Activated T-helper 1 cell treated with Interleukin-2 at 50 U/mL for 16 hours (primary cell): ENCODE data around the gene INPP5A.
"Not testable (repeated sequence)": the region's sequence is repeated elsewhere in the genome, so short reads cannot be mapped to it uniquely, and the experiment has no call there.

Experiments
- DNase-seq: peaks from one replicate; pipeline ENCODE4 v3.0.0-alpha.2; 2020; ENCODE audit warnings: low read depth

INPP5A gene

DNA sequence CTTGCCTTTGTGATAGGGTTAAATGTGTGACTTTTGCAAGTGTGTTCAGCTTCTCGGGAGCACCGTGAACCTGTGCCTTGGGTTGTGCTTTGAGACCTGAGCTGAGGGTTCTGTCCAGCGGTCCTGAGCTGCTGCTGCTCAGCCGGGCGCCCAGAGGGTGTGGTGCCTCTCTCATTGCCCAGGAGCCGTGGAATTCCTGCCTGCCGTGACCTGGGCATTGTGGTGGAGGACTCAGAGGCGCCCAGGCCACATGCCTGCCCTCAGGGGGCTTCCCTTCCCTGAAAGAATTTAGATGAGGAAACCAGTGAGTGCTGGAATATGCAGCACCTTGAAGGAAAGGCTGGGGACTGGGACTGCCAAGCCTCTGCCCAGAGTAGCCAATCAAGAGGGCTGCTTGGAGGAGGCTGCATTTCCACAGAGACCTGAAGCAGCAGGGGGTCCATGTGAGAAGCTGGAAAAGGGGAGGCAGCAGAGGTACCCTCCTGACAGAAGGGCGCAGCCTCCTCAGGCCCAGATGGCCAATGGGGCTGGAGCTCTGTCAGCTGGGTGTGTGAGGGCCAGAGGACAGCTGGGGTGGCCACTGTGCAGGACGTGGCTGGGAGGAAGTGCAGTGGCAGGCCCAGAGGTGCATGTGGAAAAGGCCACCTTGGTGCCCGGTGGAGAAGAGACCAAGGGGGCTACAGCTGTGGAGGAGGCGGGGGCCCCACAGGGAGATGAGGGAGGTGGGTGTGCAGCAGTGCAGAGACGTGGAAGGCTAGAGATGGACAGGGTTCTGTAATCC lies 141.0 kb downstream of the INPP5A start:
- no peak for DNase-seq

DNA sequence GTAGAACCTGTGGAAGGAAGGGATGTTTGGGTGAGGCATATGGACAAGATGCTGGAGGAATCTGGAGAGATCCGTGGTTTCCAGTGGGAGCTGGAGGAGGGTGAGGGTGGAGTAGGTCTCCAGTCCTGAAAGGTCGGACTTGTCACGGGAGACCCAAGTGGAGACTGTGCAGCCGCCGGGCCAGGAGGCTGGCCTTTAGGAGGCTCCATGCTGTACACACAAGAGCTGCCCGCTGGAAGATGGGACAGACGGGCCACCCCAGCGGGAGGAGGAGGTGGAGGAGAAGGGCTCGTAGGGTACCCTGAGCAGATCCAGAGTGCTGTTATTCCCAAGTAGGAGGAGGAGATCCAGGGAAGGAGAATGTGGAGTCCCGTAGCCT lies 141.6 kb downstream of the INPP5A start:
- DNase-seq, result no peak

DNA sequence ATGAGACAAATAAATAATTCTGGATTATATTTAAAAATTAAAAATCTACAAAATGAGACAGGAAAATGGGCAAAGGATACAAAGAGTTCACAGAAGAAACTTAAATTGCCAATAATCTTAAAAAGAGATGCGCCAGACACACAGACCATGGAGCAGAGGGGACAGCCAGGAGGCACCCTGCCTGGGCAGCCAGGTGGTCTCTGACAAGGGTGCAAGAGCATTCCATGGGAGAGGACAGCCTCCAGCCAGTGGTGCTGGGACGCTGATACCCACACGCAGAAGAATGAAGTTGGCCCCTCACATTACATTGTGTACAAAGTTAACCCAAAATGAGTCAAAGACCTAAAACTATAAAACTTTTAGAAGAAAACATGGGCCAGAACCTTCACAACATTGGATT lies 142.1 kb downstream of the INPP5A start:
- no peak for DNase-seq

DNA sequence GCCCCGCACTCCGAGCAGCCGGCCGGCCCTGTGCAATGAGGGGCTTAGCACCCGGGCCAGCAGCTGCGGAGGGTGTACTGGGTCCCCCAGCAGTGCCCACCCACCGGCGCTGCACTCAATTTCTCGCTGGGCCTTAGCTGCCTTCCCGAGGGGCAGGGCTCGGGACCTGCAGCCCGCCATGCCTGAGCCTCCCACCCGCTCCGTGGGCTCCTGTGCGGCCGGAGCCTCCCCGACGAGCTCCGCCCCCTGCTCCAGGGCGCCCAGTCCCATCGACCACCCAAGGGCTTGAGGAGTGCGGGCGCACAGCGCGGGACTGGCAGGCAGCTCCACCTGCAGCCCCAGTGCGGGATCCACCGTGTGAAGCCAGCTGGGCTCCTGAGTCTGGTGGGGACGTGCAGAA lies 143.2 kb downstream of the INPP5A start:
- not testable (repeated sequence) for DNase-seq

DNA sequence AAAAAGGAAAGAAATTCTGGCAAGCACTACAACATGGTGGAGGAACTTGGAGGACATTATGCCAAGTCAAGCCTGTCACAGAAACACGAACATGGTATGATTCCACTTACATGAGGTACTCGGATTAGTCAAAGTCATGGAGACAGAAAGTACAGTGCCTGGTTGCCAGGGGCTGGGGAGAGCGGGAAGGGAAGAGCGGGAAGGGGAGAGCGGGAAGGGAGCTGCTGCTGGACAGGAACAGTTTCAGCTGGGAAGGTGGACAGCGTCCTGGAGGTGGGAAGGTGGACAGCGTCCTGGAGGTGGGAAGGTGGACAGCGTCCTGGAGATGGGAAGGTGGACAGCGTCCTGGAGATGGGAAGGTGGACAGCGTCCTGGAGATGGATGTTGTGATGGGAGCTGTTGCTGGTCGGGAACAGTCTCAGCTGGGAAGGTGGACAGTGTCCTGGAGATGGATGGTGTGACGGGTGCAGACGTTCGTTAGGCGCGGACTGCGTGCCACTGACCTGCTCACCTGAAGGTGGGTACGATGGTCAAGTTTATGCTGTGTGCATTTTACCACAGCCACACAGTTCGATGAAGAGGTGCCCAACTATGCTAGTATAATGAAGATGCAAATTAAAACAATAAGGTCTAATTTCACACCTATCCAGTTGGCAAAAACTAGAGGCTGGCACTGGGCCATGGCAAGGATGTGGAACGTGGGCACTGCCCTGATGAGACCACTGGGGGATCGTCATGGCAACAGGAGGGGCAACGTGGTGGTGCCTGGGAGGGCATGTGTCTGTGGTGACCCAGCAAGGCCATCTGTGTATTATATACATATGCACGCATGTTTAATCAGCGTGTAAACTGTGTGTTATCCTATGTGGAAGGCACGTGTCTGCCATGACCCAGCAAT lies 144.5 kb downstream of the INPP5A start:
- no peak for DNase-seq

DNA sequence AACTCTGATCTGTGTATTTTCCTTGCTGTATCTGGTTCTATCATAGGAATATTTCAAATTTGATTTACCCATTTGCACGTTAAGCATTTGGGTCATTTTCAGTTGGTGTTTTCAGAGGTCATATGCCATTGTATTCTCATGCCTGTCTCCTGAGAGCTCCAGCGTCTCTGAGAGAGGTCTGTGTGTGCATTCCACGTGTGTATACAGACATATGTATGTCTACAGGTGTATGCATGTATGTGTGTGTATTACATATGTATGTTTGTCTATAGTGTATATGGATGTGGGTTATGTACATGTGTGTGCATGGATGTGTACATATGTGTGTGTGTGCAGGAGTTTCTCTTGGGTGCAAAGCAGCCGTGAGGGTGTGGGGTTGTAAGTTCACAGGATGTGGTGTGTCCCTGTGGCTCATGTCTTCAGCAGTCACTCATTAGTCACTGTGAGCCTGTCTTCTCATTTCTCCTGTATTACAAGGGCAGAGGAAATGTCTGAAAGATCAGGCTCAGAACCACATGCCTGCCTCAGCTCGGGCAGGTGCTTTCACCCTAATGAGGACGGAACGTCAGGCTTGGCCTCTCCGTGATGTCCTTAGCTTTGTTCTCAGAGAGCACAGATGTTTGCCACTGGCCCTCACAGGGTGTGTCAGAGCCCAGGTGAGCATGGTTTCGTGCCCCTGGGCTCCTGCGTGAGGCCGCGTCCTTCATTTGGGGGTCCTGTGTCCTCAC lies 146.7 kb downstream of the INPP5A start:
- no peak for DNase-seq

DNA sequence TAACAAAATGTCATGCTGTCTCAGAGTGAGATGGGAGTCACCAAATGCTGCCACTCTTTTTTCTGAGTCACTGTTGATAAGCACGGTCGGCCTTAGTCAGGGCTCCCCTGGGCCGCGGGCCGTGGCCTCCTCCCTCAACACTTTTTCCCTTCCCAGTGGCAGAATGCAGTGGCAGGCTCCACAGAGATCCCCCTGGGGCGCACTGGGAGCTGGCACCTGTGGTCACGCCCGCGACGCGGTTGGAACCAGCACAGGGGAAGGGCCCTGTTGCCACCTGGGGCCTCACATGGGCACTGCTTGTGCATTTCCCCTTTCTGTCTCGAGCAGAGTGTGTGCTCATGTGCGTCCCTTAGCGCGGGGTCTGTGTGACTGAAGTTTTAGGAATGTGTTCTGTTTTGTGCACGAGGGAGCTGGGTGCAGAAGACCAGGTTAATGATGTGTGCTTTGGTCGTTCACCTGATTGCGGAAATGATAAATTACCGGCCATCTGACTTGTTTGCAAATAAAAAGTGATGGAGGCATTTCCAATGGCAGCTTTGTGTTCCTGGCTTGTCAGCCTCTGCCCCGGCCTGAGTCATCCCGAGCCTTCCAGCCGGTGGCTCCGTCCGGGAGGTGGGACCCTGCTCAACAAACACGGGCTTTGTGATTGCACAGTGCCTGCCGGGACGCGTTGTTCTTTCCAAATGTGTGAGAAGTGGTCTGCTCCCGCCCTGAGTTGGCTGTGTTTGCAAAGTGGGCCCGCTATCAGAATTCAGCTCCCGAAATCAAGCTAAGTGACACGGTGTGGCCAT lies 147.7 kb downstream of the INPP5A start:
- DNase-seq, result no peak

DNA sequence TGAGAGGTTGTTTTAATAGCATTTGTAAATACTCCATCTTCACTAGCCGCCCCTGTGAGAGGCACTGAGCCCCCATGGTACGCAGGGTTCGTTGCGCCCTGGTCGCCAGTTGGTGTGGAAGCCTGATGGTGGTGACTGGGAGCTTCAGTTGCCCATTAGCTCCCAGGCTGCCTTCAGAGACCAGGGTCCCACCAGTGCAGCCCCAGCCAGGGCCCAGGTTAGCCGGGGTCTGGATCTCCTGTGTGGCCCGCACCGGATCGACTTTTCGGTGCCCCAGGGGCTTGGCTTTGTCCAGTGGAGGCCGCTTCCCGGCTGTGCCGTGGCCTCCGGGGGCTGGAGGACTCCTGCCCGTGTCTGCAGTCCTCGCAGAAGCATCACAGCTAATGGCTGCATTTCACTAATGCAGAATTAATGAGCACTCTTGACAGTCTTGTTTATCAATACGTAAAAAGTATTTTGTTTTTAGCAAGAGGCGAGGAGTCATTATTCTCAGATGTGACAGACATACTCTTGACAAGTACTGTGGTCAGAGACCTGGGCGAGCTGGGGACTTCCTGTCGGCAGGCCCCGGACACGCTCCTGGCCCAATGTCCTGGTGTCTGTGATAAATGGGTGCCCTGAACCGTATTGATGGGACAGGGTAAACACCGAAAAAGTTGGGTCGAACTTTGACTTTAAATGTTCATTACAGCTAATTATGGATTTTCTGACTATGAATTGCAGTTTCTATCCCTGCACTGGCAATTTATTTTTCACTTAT lies 148.5 kb downstream of the INPP5A start:
- DNase-seq, result no peak

DNA sequence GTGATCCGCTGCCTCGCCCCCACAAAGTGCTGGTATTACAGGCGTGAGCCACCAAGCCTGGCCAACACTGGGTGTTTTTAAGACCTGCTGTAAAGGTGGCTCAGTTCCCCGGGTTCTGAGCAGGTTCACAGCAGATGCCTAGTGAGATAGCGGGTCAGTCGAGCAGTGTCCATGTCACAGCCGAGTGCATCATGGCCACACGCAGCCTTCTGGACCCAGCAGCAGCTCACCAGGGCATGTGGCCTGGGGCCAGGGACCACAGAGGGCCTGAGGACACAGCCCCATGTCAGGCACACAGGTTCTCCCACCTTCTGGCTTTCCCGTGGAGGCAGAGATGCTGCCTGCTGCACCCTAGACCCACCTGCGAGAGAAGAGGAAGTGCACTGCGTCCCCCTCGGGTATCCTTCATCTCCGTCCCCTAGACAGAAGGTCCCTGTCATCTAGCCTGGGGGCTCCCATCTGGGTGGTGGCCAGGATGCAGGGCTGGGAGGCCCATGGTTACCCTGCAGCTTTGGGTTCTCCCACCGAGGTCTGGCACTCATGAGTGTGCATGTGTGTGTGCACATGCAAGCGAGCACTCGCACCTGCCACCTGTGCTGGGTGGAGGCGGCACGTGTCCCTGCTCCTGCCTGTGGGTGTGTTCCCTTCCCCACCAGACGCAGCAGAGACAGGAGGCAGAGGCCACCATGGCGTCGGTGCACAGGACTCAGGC lies 149.8 kb downstream of the INPP5A start:
- no peak for DNase-seq

DNA sequence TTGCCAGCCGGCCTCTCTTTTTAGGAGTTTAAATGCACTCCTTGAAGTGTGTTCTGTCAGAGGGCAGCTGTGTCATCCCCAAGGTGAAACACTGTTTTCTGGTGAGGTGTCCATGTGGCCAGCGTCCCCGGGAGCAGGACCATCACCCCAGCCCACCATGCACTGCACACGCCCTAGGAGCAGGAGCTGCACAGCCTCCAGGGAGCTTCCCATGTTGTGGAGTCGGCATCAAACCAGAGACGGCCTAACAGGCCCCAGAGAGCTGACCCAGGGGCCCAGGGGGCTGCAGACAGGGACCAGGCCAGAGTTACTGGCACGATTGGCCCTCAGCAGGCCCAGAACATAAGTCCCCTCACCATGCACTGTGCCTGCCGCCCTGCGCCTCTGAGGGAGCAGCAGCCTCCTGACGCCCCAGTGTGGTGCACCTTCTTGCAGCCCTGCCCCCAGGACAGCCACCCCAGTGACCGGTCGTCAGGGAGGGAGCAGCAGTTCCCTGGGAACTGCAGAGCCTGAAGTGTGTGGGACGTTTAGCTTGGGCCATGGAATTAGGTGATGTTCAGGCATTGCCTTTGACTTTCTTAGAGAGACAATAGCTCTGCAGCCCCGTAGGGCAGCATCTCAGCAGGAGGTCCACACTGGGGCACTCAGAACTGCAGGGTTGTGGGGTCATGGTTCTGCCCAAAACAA lies 150.4 kb downstream of the INPP5A start:
- DNase-seq, result no peak

DNA sequence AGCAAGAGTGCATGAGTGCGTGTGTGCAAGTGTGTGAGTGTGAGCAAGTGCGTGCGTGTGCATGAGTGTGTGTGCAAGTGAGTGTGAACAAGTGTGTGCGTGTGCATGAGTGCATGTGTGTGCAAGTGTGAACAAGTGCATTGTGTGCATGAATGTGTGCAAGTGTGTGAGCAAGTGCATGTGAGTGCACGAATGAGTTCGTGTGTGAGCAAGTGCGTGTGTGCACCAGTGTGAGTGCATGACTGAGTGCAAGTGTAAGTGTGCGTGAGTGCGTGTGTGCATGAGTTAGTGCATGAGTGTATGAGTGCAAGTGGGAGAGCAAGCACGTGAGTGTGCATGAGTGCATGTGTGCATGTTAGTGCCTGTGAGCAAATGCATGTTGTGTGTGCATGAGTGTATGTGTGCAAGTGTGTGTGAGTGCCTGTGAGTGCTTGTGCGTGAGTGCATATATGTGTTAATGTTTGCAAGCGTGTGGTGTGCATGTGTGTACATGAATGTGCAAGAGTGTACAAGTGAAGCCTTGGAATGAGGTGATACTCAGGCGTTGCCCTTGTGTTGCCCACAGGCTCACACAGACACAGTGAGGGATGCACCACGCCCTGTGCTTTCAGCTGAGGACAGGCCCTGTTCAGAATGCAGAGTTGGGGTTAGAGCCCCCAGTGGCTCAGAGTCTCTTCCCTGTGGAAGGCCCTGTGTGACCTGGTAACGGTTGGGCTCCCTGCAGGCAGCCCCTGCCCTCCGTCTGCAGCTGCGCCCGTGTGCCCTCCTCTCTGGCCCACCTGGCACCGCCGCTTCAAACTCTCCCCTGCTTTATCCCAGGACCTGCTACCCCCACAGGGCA lies 151.2 kb downstream of the INPP5A start:
- DNase-seq, result no peak

DNA sequence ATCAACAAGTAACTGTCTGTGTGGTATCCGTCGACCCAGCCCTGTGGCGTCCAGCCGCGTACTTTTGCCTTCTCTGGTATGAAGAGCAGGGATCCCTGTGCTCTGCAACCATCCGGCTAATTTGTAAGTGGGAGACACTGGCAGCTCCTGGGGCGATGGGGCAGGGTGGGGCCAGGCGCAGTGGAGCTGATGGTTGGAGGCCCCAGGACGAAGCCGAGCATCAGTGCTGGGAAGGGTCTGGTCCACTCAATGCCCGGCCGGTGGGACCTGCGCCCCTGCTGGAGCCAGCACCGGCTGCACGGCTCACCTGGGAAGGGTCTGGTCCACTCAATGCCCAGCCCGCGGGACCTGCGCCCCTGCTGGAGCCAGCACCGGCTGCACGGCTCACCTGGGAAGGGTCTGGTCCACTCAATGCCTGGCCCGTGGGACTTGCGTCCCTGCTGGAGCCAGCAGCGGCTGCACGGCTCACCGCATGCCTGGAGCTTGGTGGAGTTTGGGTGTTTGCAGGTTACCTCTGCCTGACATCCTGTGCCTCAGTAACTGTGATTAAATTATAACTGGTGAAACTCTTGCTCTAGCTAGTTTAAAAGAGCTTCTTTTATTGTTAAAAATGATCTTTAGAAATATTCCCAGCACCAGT lies 152.3 kb downstream of the INPP5A start:
- DNase-seq, result no peak

DNA sequence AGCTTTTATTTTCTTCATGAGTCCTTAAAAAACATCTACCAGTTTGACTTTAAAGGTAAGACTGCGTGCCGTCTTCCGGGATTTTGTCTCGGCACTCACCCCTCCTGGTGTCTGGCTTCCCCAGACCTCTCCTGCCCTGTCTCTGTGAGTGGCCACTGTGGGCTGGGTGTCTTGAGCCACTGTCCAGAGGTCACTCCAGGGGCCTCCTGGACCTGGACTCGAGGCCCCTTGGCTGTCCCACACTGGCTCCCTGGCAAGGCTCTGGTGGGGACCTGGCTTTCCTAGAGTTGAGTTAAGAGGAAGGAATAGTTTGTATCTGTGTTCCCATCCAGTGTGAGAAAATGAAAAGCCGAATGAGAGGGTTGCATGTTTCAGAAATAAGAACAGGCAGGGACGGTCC lies 152.8 kb downstream of the INPP5A start:
- DNase-seq, result no peak

DNA sequence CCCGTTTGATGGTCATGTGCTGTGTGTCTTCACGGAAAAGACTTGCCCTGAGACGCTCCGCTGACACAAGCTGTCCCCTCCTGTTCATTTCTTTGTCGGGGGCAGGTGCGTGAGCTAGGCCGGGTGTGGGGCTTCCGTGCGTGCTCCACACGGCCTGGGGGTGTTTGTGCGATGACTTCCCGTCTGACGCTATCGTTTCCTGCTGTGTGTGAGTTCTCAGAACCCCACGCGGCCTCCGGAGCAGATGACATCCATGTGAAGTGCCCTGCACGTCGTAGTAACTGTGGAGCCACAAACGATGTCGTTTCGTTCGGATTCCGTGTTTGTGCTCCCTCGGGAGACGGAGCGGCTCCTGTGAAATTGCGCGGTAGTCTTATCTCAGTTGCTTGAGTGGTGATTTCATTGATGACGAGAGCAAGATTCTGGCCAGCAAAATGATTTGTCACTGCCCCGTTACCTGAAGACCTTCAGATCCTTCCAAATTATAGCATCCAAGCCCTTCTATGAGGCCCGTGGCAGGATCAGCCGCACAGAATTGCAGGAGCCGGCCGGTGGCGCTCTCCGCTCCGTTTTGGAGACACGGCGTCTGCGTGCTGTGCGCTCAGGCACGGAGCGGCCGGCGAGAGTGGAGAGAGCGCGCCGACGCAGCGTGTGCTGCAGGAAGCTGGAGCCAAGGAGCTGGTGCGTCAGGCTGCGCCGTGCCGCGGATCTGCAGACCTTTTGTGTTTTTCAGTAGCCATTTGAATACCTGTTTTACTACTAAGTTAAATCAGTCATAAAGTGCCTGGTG lies 153.4 kb downstream of the INPP5A start:
- no peak for DNase-seq

DNA sequence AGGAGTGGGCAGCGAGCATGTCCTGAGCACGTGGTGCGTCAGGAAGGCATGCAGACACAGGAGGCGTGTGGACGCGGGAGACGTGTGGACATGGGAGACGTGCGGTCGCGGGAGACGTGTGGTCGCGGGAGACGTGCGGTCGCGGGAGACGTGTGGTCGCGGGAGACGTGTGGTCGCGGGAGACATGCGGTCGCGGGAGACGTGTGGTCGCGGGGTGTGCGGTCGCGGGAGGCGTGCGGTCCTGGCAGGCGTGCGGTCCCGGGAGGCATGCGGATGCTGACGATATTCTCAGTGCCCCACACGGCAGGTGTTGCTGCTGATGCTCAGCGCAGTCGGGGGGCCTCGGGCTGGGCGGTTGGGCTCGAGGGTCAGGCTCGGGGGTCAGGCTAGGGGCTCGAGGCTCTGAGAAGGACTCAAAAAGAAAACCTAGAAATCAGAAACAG lies 154.1 kb downstream of the INPP5A start:
- DNase-seq, result no peak

DNA sequence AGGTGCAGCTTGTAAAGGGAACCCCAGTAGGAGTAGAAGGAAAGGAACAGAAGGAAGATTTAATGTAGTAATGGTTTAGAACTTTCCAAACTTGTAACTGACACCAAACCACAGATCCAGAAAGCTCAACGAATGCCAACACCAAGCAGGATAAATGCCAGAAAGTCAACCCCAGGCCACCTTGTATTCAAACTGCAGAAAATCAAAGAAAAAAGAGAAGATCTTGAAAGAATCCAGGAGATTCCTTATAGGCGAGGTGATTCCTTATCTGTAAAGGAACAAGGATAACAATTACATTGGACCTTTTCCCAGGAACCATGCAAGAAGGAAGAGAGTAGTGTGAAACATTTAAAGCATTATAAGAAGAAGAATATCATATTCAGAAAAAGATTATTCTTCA lies 154.7 kb downstream of the INPP5A start:
- no peak for DNase-seq

DNA sequence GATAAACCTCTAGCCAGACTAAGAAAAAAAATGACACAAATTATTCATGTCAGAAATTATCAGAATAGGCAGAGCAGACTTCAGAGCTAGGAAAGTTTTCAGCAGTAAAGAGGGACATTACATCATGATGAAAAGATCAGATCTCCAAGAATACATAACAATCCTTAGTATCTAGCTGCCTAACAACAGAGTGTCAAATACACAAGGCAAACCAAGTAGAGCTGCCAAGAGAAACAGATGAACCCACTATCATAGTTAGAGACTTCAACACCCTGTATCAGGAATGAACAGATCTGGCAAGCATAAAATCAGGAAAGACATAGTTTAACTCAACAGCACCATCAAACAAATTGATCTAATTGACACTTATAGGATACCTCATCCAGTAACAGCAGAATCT lies 156.1 kb downstream of the INPP5A start:
- no peak for DNase-seq

DNA sequence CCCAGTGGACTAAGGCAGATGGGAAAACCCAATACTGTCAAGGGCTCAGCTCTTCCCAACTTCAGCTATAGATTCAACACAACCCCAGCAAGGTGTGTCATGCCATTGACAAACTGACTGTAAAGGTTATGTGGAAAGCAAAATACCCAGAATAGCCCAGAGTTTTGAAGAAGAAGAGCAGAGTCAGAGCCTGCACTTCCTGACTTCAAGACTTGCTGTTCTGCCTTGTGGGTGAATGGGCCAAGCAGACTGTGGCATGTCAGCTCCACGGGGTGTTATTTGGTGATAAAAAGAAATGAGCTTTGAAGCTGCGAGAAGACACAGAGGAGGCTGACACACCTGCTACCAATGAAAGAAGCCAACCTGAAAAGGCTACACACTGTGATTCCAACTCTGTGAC lies 158.6 kb downstream of the INPP5A start:
- DNase-seq, result no peak
